AG09309 (cell line): ENCODE measurements around the gene MCFD2.
"Not testable (repeated sequence)": the region's sequence is repeated elsewhere in the genome, so short reads cannot be mapped to it uniquely, and the experiment has no call there.

Source experiments
- DNase-seq: peaks from one replicate; pipeline ENCODE4 v3.0.0-alpha.2; 2010; ENCODE audit warnings: low read depth
- H3K4me3 ChIP-seq: 2 replicates; pipeline ENCODE4 v1.5.1; 2011; ENCODE audit warnings: mild to moderate bottlenecking, low read depth, low read length, moderate library complexity; ENCODE audit not compliant: control insufficient read depth
- TF ChIP-seq, protein P1 (sequence below): IDR thresholded peaks from 2 replicates; pipeline ENCODE4 v1.5.1; 2011; ENCODE audit warnings: mild to moderate bottlenecking, low read depth, low read length, inconsistent platforms; ENCODE audit not compliant: insufficient read depth, control insufficient read depth; ENCODE audit errors: missing control alignments

Gene MCFD2

DNA sequence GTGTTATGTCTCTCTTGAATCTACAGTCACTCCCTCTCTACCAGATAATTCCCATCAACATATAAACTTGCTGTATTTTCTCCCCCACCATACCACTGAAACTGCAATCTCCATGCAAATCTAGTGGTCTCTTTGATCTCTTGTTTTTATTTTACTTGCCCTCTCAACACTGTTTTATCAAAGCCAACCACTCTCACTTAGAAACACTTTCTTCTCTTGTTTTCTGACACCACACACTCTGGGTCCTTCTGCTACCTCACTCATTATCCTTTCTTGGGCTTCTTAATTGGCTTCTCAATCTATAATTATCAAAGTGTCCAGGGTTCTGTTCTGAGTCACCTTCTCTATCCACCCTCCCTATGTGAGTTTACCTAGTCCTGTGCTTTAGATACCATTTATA lies 2.0 kb upstream of the MCFD2 start:
- TF ChIP-seq, protein P1, sequence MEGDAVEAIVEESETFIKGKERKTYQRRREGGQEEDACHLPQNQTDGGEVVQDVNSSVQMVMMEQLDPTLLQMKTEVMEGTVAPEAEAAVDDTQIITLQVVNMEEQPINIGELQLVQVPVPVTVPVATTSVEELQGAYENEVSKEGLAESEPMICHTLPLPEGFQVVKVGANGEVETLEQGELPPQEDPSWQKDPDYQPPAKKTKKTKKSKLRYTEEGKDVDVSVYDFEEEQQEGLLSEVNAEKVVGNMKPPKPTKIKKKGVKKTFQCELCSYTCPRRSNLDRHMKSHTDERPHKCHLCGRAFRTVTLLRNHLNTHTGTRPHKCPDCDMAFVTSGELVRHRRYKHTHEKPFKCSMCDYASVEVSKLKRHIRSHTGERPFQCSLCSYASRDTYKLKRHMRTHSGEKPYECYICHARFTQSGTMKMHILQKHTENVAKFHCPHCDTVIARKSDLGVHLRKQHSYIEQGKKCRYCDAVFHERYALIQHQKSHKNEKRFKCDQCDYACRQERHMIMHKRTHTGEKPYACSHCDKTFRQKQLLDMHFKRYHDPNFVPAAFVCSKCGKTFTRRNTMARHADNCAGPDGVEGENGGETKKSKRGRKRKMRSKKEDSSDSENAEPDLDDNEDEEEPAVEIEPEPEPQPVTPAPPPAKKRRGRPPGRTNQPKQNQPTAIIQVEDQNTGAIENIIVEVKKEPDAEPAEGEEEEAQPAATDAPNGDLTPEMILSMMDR: no peak
- no peak for DNase-seq

DNA sequence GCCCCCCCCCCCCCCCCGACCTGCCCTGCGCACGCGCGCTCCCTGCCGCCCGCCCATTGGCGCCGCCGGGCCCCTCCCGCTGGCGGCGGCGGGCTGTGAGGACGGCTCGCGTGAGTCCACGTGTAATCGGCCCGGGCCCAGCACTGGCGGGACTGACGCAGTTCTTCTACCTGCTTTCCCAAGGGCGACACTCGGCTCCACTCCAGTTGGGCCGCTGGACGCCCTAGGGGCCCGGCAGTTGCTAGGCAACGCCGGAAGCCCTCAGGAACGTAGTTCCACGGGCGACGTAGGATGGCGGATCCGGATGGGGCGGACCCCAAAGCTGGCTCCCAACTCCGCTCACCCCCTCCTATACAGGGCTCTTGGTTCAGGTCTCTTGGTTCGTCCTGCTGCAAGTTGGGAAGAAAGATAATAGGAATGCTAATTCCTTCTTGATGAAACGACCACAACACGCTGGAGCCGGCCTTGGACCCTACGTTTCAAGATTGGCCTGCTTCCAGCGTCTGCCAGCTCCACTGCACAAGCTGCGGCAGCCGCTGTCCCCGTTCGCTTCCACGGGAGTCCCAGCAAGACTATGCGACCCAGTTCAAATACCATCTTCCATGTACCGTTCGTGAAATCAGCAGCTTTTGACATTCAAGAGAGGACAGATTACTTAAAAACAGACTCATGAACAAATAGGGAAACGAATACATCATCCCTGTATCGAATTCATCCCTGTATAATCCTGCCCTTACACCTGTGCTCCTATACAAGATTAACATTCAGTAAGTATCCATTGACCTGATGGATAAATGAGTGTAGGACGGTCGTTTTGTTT lies 415 bp upstream of the MCFD2 start:
- TF ChIP-seq, protein P1: no peak
- H3K4me3 ChIP-seq: peak overlapping the region; percentile 96
- DNase-seq: peak; percentile 71

More for the DNA sequence above, 2.0 kb upstream of the MCFD2 start:
- no peak overlapping the region for H3K4me3 ChIP-seq

GRCh38 chr2:46914578-46915230 lies 902 bp downstream of the MCFD2 start:
- TF ChIP-seq, protein P1: no peak
- H3K4me3 ChIP-seq: peak overlapping the region; percentile 96
- DNase-seq: no peak

DNA sequence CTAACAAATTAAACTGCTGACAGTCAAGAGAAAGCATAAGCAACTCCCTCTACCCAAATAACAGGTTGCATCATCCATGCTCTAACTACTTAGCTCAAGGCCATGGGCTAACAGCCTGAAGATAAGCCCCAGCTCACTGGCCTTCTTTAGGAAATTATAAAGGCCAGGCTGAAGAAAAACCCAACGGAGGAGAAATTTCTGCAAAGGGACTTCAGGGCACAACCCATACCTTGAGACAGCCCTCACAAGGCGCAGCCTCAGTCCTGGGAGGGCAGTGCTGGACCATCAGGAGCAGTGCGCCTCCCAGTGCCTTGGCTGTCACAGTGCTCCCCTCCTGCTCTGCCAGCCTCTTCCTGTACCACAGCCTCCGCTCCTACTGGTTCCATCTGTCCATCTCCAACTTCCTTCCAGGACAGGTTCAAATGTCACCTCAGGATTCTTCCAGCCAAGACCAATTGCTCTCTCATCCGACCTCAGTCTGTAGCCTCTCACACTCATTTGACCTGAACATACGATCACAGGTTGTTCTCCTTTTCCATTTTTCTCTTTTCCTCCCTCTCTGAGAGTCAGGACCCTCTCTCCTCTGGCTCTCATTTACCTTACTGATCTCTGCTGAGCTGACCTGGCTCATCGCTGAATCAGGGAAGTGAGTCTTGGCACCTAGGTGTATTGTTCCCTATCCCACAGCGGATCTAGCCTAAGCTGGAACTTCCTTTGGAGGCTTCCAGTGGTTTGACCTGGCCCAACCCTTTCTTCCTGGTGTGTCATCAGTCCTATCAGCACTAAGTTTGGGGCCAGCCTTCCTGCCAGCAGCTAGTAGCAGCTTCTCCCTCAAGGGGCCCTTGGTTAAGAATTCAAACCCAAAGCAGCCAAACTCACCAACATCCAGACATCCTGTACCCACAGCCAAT lies 1.9 kb downstream of the MCFD2 start:
- H3K4me3 ChIP-seq: peak overlapping the region; percentile 96
- TF ChIP-seq, protein P1: no peak
- no peak for DNase-seq

DNA sequence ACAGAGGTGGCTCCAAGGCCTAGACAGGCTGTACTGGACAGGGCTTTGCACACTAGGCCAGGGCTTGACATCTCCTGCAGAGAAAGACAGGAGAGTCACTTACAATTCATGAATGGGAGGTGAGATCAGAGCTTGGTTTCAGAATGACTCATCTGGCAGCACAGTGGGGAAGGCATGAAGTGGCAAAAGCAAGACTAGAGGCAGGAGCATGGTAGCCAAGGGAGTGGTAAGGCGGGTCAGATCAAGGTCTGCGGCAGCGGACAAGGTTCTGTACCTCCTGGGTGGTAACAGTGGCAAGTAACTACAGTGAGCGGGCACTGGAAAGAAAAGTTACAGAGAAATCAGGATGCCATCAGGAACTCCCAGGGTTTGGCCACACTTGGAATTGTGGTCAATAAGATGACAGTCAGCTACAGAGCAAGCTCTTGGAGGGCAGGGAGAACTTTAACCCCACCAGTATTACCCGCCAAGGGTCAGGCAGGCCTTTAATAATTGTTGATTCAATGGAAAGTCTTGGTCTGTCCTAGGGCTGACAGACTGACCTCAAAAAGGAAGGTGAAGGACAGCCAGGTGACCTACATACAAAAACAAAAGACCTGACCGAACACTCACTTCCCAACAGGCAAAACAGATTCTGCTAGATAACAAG lies 5.7 kb downstream of the MCFD2 start:
- TF ChIP-seq, protein P1: no peak
- H3K4me3 ChIP-seq: no peak overlapping the region
- DNase-seq: no peak

DNA sequence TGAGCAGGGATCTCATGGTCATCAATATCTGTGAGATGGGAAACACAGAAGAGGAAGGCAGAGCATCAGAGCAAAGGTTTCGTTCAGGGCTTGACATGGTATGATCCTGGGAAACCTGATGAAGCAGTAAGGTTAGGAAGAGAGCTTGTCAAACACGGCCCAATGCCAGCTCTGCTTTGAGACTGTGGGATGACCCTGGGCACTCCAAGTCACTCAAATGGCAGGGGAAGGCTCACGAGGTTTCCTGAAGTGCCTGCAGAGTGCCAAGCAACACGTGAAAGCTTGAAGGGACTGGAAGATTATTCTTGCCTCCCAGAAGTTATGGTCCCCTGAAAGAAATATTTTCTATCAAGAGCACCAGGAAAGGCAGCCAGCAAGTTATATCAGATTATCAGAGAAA lies 6.5 kb downstream of the MCFD2 start:
- DNase-seq: no peak
- H3K4me3 ChIP-seq: no peak overlapping the region

GRCh38 chr2:46904908-46905678 lies 10.5 kb downstream of the MCFD2 start:
- DNase-seq, H3K4me3 ChIP-seq: not testable (repeated sequence)

More for the DNA sequence above, 6.5 kb downstream of the MCFD2 start:
- TF ChIP-seq, protein P1: no peak

- not testable (repeated sequence) for DNase-seq, H3K4me3 ChIP-seq
Observed at GRCh38 chr2:46902980-46903379, 12.6 kb downstream of the MCFD2 start.
